Lower leg skin (tissue), 4 donors: ENCODE measurements around the gene EPS8L2. TPM values are rescaled to one million over a fixed set of nuclear protein-coding genes. Genes with fewer than 3 reads are reported as not detected.

Experiments
- DNase-seq, 2 donors: peaks; one replicate each; pipeline ENCODE4 v3.0.0-alpha.2; 2019; ENCODE audit warnings: low spot score in 2 of 2
- H3K4me3 ChIP-seq: fragments of 200-600 bp; sonication (generic); 2 replicates; pipeline ENCODE4 v1.5.1; 2017; ENCODE audit warnings: mild to moderate bottlenecking, low read depth; ENCODE audit not compliant: poor library complexity, severe bottlenecking
- POLR2A ChIP-seq, 2 donors: fragments of 450-650 bp; IDR thresholded peaks; one replicate each; pipeline ENCODE4 v1.6.1; 2016 to 2017; ENCODE audit warnings: antibody characterized with exemption in 2 of 2, mild to moderate bottlenecking in 1 of 2, moderate library complexity in 1 of 2
- WGBS, 2 donors: methylation state at CpG; one replicate each; pipeline ENCODE4 v1.1.5; 2018; 5-methylcytosine and 5-hydroxymethylcytosine counted together
- intact Hi-C: fragments of 100-400 bp; cut with DNase I; formaldehyde crosslinking; loops from one replicate; pipeline ENCODE4 v1.15.0; 2023; ENCODE audit warnings: low total_unique reads
- total RNA-seq, 4 donors: library from RNA; depleted of rRNA; stranded (reverse); fragments of >200 nt; gene quantifications; one replicate each; pipeline ENCODE4 v1.1.0, GENCODE V29; 2016
- TF ChIP-seq, protein P1 (sequence below), 3 donors: fragments of 450-650 bp; IDR thresholded peaks; one replicate each; pipeline ENCODE4 v1.5.1; 2016; ENCODE audit warnings: antibody characterized with exemption in 3 of 3, mild to moderate bottlenecking in 3 of 3, moderate library complexity in 2 of 3

Gene EPS8L2
- total RNA-seq, 4 donors from 2014 or later, result 143 to 242 (median 164) TPM

DNA sequence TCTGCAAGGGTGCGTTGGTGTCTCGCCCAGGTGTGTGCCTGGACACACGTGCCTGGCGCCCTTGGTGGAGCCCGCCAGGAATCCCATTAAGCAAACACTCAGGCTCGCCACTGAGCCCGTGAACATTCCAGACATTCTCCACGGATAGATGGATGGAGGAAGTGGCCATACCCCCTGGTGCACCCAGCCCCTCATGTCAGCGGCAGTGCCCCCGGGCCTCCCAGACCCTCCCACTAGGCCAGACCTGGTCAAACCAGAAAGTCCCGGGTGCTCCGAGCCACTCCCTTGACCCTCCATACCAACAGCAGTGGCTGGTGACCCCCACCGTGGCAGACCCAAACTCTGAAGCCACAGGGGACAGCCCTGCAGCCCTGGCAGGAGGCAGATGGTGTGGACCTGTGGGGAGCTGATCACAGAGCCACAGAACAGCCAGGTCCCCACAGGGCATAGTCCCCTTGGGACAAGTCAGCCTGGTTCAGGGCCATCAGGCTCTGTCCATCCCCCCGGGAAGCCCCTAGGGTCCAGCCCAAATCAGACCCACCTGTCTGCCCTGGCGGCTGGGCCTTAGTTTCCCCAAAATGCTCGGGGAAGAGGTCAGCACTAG, 1.9 kb downstream of the EPS8L2 start:
- DNase-seq, result no peak
- no peak overlapping the region for H3K4me3 ChIP-seq
- WGBS, 2 donors, result 57 to 81% methylated on average over 11 to 15 of the region's 16 CpGs
- TF ChIP-seq, protein P1, sequence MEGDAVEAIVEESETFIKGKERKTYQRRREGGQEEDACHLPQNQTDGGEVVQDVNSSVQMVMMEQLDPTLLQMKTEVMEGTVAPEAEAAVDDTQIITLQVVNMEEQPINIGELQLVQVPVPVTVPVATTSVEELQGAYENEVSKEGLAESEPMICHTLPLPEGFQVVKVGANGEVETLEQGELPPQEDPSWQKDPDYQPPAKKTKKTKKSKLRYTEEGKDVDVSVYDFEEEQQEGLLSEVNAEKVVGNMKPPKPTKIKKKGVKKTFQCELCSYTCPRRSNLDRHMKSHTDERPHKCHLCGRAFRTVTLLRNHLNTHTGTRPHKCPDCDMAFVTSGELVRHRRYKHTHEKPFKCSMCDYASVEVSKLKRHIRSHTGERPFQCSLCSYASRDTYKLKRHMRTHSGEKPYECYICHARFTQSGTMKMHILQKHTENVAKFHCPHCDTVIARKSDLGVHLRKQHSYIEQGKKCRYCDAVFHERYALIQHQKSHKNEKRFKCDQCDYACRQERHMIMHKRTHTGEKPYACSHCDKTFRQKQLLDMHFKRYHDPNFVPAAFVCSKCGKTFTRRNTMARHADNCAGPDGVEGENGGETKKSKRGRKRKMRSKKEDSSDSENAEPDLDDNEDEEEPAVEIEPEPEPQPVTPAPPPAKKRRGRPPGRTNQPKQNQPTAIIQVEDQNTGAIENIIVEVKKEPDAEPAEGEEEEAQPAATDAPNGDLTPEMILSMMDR (IDR thresholded peaks at IDR 0.05), result no peak
- TF ChIP-seq POLR2A (IDR thresholded peaks at IDR 0.05), result no peak
- intact Hi-C loops, result no loop called here

DNA sequence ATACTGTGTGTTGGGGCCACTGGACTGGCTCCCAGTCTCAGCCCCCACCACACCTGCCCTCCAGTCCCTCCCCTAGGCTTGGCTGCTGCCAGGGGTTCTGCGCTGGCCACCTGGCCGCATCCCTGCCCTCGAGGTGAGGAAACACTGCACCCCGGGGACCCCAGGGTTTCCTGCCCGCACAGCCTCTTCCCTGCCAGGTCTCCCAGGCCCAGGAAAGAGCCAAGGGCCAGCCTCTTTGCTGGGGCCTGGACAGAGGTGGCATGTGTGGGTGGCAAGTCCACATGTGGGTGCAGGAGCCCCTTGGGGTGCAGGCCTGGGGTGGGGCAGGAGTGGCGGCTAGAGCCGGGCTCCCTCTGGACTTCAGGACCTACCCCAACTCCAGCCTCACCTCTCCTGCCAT, 2.5 kb downstream of the EPS8L2 start:
- 54 to 65% methylated on average over 3 to 7 of the region's 7 CpGs for WGBS, 2 donors
- intact Hi-C loops, result no loop called here
- TF ChIP-seq POLR2A (IDR thresholded peaks at IDR 0.05), result no peak
- TF ChIP-seq, protein P1 (IDR thresholded peaks at IDR 0.05), result no peak
- no peak for DNase-seq
- no peak overlapping the region for H3K4me3 ChIP-seq

DNA sequence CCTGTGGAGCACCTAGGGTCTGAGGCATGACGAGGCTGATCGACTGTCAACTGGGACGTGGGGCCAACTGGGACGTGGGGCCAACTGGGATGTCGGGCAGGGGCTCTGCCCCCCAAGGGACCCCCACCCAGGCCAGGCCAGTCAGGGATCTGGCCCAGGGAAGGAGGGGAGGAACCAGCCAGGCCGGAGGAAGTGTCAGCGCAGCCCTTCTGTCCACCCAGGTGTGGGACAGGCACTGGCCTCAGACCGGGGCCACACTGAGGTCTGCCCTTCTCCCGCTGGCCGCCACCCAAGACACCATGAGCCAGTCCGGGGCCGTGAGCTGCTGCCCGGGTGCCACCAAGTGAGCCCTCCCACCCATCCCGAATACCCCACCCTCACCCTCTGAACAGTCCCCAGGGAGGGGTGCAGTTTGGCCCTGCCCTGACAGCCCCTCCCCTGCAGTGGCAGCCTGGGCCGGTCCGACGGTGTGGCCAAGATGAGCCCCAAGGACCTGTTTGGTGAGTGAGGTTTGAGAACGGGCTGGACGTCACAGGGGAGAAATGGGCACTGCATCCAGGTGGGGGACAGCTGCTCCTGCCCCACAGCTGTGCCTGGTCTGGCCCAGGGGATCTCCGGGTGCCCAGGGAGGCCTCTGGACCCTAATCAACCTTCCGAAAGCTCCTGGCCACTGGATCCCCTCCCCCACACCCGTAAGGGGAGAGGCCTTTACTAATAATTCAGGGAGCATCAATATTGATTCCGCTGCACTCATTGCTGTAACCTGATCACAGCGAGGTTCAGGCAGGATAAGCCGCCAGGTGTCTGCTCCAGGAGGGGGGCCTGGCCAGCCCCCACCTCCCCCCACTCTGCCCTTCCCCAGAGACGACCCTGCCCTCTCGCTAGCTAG, 3.3 kb downstream of the EPS8L2 start:
- no peak overlapping the region for H3K4me3 ChIP-seq
- WGBS, 2 donors, result 70 to 72% methylated on average over 25 to 27 of the region's 27 CpGs
- intact Hi-C loops, result no loop called here
- DNase-seq, result no peak
- TF ChIP-seq, protein P1 (IDR thresholded peaks at IDR 0.05), result no peak
- no peak for TF ChIP-seq POLR2A (IDR thresholded peaks at IDR 0.05)

DNA sequence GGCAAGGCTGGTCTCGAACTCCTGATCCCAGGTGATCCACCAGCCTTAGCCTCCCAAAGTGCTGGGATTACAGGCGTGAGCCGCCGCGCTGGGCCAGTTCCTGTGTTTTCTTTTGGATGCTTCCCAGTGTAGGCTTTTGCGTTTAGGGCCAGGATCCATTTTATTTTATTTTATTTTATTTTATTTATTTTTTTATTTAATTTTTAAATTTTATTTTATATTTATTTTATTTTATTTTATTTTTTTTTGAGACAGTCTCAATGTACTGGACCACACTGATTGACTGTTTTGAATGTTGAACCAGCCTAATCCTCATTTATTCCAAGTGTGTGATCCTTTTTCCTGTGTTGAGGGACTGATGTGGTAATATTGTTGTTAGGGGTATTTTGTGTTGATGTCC, 8.4 kb downstream of the EPS8L2 start:
- no peak overlapping the region for H3K4me3 ChIP-seq
- intact Hi-C loops, result no loop called here
- WGBS, 2 donors, result 97 to 98% methylated on average over 6 of the region's 6 CpGs
- no peak for DNase-seq
- TF ChIP-seq, protein P1 (IDR thresholded peaks at IDR 0.05), result no peak
- TF ChIP-seq POLR2A (IDR thresholded peaks at IDR 0.05), result no peak

DNA sequence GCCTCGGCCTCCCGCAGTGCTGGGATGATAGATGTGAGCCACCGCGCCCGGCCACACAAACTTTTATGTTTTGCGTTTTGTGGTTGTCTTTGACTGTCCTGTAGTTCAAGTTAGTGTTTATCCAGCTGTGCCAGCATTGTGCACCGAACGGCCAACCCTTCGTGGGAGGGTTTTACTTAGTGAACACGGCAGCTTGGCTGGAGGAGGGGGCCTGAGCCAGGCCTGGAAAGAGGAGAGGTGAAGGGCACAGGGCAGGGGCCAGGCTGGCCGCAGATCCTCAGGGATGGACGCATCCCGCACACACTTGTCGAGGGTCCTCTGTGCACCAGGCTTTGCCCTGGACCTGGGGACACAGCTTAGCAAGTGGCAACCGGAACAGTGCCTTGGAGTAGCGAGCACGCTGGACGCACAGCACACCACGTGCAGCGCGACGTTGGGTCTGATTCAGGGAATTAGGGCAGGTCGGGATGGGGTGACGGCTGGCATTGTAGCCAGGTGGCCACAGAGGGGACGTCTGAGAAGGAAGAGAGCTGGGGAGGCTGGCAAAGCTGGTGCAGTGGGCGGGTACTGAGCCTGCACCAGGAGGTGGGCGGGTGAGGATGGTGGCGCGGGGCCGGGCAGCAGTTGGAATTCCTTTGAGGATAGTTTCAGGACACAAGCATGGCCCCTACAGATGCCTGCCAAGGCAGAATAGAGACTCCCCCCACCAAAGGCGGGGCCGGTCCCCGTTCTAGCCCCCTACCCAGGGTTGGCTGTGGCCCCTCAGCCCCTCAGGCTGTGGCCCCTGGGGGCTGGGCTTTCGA, 13.4 kb downstream of the EPS8L2 start:
- intact Hi-C loops, result loop anchor here (10.0 kb wide), 1 partner anchor 65 kb away; no protein-coding TSS in a partner anchor
- WGBS, 2 donors, result 84 to 87% methylated on average over 33 to 34 of the region's 34 CpGs
- H3K4me3 ChIP-seq, result no peak overlapping the region
- no peak for TF ChIP-seq POLR2A (IDR thresholded peaks at IDR 0.05)
- TF ChIP-seq, protein P1 (IDR thresholded peaks at IDR 0.05), result no peak
- no peak for DNase-seq
